Liver (tissue), 3 donors: ENCODE data around the gene ZMYND11.

Source experiments
- CTCF ChIP-seq: fragments of 150-350 bp; IDR thresholded peaks from 2 replicates; pipeline ENCODE4 v1.5.1; 2017; ENCODE audit warnings: improper control_type of control experiment, low read depth, low read length; ENCODE audit not compliant: missing input control
- GABPA ChIP-seq, 2 donors: IDR thresholded peaks in 1 of 2; conservative IDR thresholded peaks in 1 of 2; 2 replicates each; pipeline ENCODE4 v1.6.1; 2016; ENCODE audit warnings: antibody characterized with exemption in 2 of 2, mild to moderate bottlenecking in 1 of 2, moderate library complexity in 1 of 2
- JUND ChIP-seq, 2 donors: IDR thresholded peaks; 2 replicates each; pipeline ENCODE4 v1.6.1; 2016; ENCODE audit warnings: antibody characterized with exemption in 2 of 2
- YY1 ChIP-seq: IDR thresholded peaks from 2 replicates; pipeline ENCODE4 v1.6.1; 2016; ENCODE audit warnings: antibody characterized with exemption, mild to moderate bottlenecking
- ZBTB33 ChIP-seq: IDR thresholded peaks from 2 replicates; pipeline ENCODE4 v1.6.1; 2016; ENCODE audit warnings: antibody characterized with exemption
- donor health status: healthy.
- donor health status: healthy.

- TF ChIP-seq YY1 (no peak), JUND (IDR thresholded peaks at IDR 0.05) (no peak), CTCF (no peak), GABPA (IDR thresholded peaks at IDR 0.05 in 1 of 2, conservative IDR thresholded peaks at IDR 0.05 in 1 of 2) (no peak), ZBTB33 (no peak)
These were observed 135.9 kb downstream of the ZMYND11 start for GRCh38 chr10:271201-271600.
